Stimulated activated CD4-positive, alpha-beta T cell treated with anti-CD3 and anti-CD28 coated beads, Interleukin-12 subunit alpha, Interleukin-12 subunit beta, amount 100 ng/mL, for 24 hours (primary cell): ENCODE results near the gene ZBED5.

Source experiments
- DNase-seq, 2 experiments: peaks; one replicate each; pipeline ENCODE4 v3.0.0-alpha.2; 2020; ENCODE audit warnings: low read depth in 2 of 2

The ZBED5 gene

GRCh38 chr11:10878408-10879214 is 20.8 kb upstream of the ZBED5 start:
- DNase-seq = no peak

GRCh38 chr11:10876158-10876557 is 18.3 kb upstream of the ZBED5 start:
- no peak for DNase-seq

- DNase-seq = no peak
These were observed 17.7 kb upstream of the ZBED5 start for GRCh38 chr11:10875430-10876021.

- no peak for DNase-seq
These were observed 14.2 kb upstream of the ZBED5 start for GRCh38 chr11:10872097-10872496.

GRCh38 chr11:10868352-10868751 is 10.5 kb upstream of the ZBED5 start:
- DNase-seq = no peak

GRCh38 chr11:10866893-10867331 is 9.1 kb upstream of the ZBED5 start:
- DNase-seq = no peak

GRCh38 chr11:10865837-10866270 is 8.0 kb upstream of the ZBED5 start:
- no peak for DNase-seq

GRCh38 chr11:10864688-10865087 is 6.8 kb upstream of the ZBED5 start:
- no peak for DNase-seq

GRCh38 chr11:10862446-10862845 is 4.6 kb upstream of the ZBED5 start:
- DNase-seq = no peak

GRCh38 chr11:10861799-10862198 is 3.9 kb upstream of the ZBED5 start:
- DNase-seq = no peak

GRCh38 chr11:10861047-10861446 is 3.2 kb upstream of the ZBED5 start:
- no peak for DNase-seq

GRCh38 chr11:10858439-10859325 is 829 bp upstream of the ZBED5 start:
- DNase-seq = peak; percentile 17 to 20

- DNase-seq = no peak
These were observed 469 bp downstream of the ZBED5 start for GRCh38 chr11:10857459-10857708.

GRCh38 chr11:10856689-10857458 is 979 bp downstream of the ZBED5 start:
- peak in 1 of 2 experiments; percentile 19 for DNase-seq

GRCh38 chr11:10855295-10855694 is 2.6 kb downstream of the ZBED5 start:
- no peak for DNase-seq

- DNase-seq = no peak
These were observed 9.6 kb downstream of the ZBED5 start for GRCh38 chr11:10847960-10848860.

- no peak for DNase-seq
These were observed 11.2 kb downstream of the ZBED5 start for GRCh38 chr11:10846660-10847059.

GRCh38 chr11:10845589-10845988 is 12.3 kb downstream of the ZBED5 start:
- no peak for DNase-seq

GRCh38 chr11:10844796-10845195 is 13.1 kb downstream of the ZBED5 start:
- DNase-seq = no peak

- no peak for DNase-seq
These were observed 13.5 kb downstream of the ZBED5 start for GRCh38 chr11:10844356-10844755.

- no peak for DNase-seq
These were observed 19.0 kb downstream of the ZBED5 start for GRCh38 chr11:10838881-10839280.
